NK-92 treated with Interleukin-12 subunit alpha and Interleukin-12 subunit beta, amount 100 ng/mL, for 24 hours (cell line): ENCODE data around the gene CAMTA1.
"Not testable (repeated sequence)": the region's sequence is repeated elsewhere in the genome, so short reads cannot be mapped to it uniquely, and the experiment has no call there.

Experiments used
- DNase-seq: peaks from one replicate; lab custom pipeline; 2025; lab: John Stamatoyannopoulos, UW

The CAMTA1 gene

GRCh38 chr1:7371926-7372325 is 586.7 kb downstream of the CAMTA1 start:
- no peak for DNase-seq

GRCh38 chr1:7372477-7373120 is 587.3 kb downstream of the CAMTA1 start:
- no peak for DNase-seq

- no peak for DNase-seq
Measured at GRCh38 chr1:7373251-7373650, 588.0 kb downstream of the CAMTA1 start.

GRCh38 chr1:7373876-7374562 is 588.8 kb downstream of the CAMTA1 start:
- no peak for DNase-seq

GRCh38 chr1:7374563-7375160 is 589.4 kb downstream of the CAMTA1 start:
- no peak for DNase-seq

GRCh38 chr1:7375329-7375728 is 590.1 kb downstream of the CAMTA1 start:
- DNase-seq: no peak

- DNase-seq: no peak
Measured at GRCh38 chr1:7375781-7376660, 590.8 kb downstream of the CAMTA1 start.

- no peak for DNase-seq
Measured at GRCh38 chr1:7376676-7377075, 591.4 kb downstream of the CAMTA1 start.

GRCh38 chr1:7378346-7379130 is 593.3 kb downstream of the CAMTA1 start:
- DNase-seq: no peak

- no peak for DNase-seq
Measured at GRCh38 chr1:7379441-7379971, 594.3 kb downstream of the CAMTA1 start.

- DNase-seq: not testable (repeated sequence)
Measured at GRCh38 chr1:7380068-7380467, 594.8 kb downstream of the CAMTA1 start.

- no peak for DNase-seq
Measured at GRCh38 chr1:7380712-7381111, 595.5 kb downstream of the CAMTA1 start.

- DNase-seq: not testable (repeated sequence)
Measured at GRCh38 chr1:7381729-7382128, 596.5 kb downstream of the CAMTA1 start.

- DNase-seq: no peak
Measured at GRCh38 chr1:7382971-7383370, 597.7 kb downstream of the CAMTA1 start.

GRCh38 chr1:7383671-7384520 is 598.6 kb downstream of the CAMTA1 start:
- no peak for DNase-seq

- no peak for DNase-seq
Measured at GRCh38 chr1:7384679-7385078, 599.4 kb downstream of the CAMTA1 start.

GRCh38 chr1:7385471-7386225 is 600.4 kb downstream of the CAMTA1 start:
- DNase-seq: no peak

GRCh38 chr1:7386226-7387052 is 601.2 kb downstream of the CAMTA1 start:
- DNase-seq: no peak
